H1 (cell line): Measurements from ENCODE around the gene EFHB. TPM values are rescaled to one million over a fixed set of nuclear protein-coding genes. Genes with fewer than 3 reads are reported as not detected.

Experiments
- ASH2L ChIP-seq: fragments of 200-600, 300-600 bp; sonication (generic); IDR thresholded peaks from one replicate; pipeline ENCODE4 v1.7.1; 2017; ENCODE audit warnings: low read length
- CBX5 ChIP-seq: fragments of 300-800, 300-1000 bp; sonication (generic); IDR thresholded peaks from 2 replicates; pipeline ENCODE4 v1.7.1; 2016; ENCODE audit warnings: antibody characterized with exemption, low read length, low read depth
- CHD2 ChIP-seq: IDR thresholded peaks from 2 replicates; pipeline ENCODE4 v1.6.1; 2012; ENCODE audit warnings: low read length, improper control_type of control experiment
- CTBP2 ChIP-seq: IDR thresholded peaks from 2 replicates; pipeline ENCODE4 v1.7.0; 2011; ENCODE audit warnings: borderline replicate concordance, mild to moderate bottlenecking, moderate library complexity, mixed read lengths, low read length; ENCODE audit not compliant: insufficient read depth, insufficient read length
- EP300 ChIP-seq, 2 experiments: IDR thresholded peaks; 1 replicate in 1 of 2; 2 replicates in 1 of 2; pipeline ENCODE4 v1.6.1; 2011 to 2012; ENCODE audit warnings: low read depth in 2 of 2, low read length in 2 of 2, mild to moderate bottlenecking in 2 of 2, borderline replicate concordance in 1 of 2, inconsistent platforms in 1 of 2, moderate library complexity in 1 of 2
- EZH2 ChIP-seq: fragments of 200-600 bp; sonication (generic); IDR thresholded peaks from 2 replicates; pipeline ENCODE4 v1.7.1; 2012; ENCODE audit warnings: low read depth, mild to moderate bottlenecking, moderate library complexity, low read length, inconsistent platforms; ENCODE audit not compliant: severe bottlenecking
- GTF2F1 ChIP-seq: IDR thresholded peaks from 2 replicates; pipeline ENCODE4 v1.6.1; 2012; ENCODE audit warnings: low read depth, low read length, improper control_type of control experiment, borderline replicate concordance
- HDAC2 ChIP-seq, 2 experiments: fragments of 300-600 bp in 1 of 2; sonication (generic) in 1 of 2; IDR thresholded peaks; 2 replicates each; pipeline ENCODE4 v1.6.1; 2011 to 2012; ENCODE audit warnings: low read depth in 2 of 2, low read length in 2 of 2, mild to moderate bottlenecking in 2 of 2, moderate library complexity in 2 of 2, borderline replicate concordance in 1 of 2, inconsistent platforms in 1 of 2
- JUN ChIP-seq: IDR thresholded peaks from 2 replicates; pipeline ENCODE4 v1.6.1; 2011; ENCODE audit warnings: low read depth, mild to moderate bottlenecking, improper control_type of control experiment, low read length
- KDM4A ChIP-seq: IDR thresholded peaks from one replicate; pipeline ENCODE4 v1.7.1; 2012; ENCODE audit warnings: low read depth, mild to moderate bottlenecking, moderate library complexity, low read length, inconsistent platforms; ENCODE audit not compliant: severe bottlenecking
- MAX ChIP-seq: IDR thresholded peaks from 2 replicates; pipeline ENCODE4 v1.6.1; 2012; ENCODE audit warnings: inconsistent platforms
- NANOG ChIP-seq: IDR thresholded peaks from 2 replicates; pipeline ENCODE4 v1.6.1; 2011; ENCODE audit warnings: low read length, low read depth, mild to moderate bottlenecking, inconsistent platforms; ENCODE audit not compliant: insufficient read depth, poor library complexity, severe bottlenecking
- NRF1 ChIP-seq: IDR thresholded peaks from 2 replicates; pipeline ENCODE4 v1.6.1; 2011; ENCODE audit warnings: mild to moderate bottlenecking, low read depth, low read length, improper control_type of control experiment
- POLR2AphosphoS5 ChIP-seq: IDR thresholded peaks from 2 replicates; pipeline ENCODE4 v1.6.1; 2011; ENCODE audit warnings: low read depth, low read length
- RNF2 ChIP-seq: fragments of 200-900, 300-1000 bp; sonication (generic); IDR thresholded peaks from 2 replicates; pipeline ENCODE4 v1.7.1; 2016; ENCODE audit warnings: borderline replicate concordance, low read depth, mild to moderate bottlenecking, antibody characterized with exemption, low read length; ENCODE audit not compliant: poor library complexity, severe bottlenecking; ENCODE audit errors: missing control alignments
- SIN3A ChIP-seq, 2 experiments: IDR thresholded peaks in 1 of 2; conservative IDR thresholded peaks in 1 of 2; 2 replicates each; pipeline ENCODE4 v1.6.1; 2011 to 2012; ENCODE audit warnings: low read length in 2 of 2, improper control_type of control experiment in 1 of 2, low read depth in 1 of 2, mild to moderate bottlenecking in 1 of 2
- SP4 ChIP-seq: IDR thresholded peaks from 2 replicates; pipeline ENCODE4 v1.6.1; 2012; ENCODE audit warnings: low read length, inconsistent platforms
- TAF7 ChIP-seq: optimal IDR thresholded peaks from 2 replicates; pipeline ENCODE3; 2011; ENCODE audit warnings: low read depth, mild to moderate bottlenecking, inconsistent platforms, low read length, moderate library complexity, borderline replicate concordance
- polyA plus RNA-seq, 7 experiments: library from polyadenylated mRNA; depleted of rRNA in 3 of 7; stranded (reverse) in 5 of 7; unstranded in 2 of 7; fragments of >200 nt in 5 of 7; fragments of 200-250 nt in 2 of 7; gene quantifications; 1 replicate in 5 of 7; 2 replicates in 1 of 7; 4 replicates in 1 of 7; pipeline versions ENCODE4 v1.2.1 to v1.2.3, GENCODE V29; 2011 to 2013; ENCODE audit warnings: missing spikeins in 2 of 7, mixed read lengths in 2 of 7
- total RNA-seq: library from RNA; stranded (reverse); fragmentation: NEBNext Ultra II Directional; extraction: Animal tissue kit (Norgen Biotek cat#: 25700); gene quantifications from 2 replicates; pipeline ENCODE4 v1.2.1, GENCODE V29; 2021
- TF ChIP-seq, protein P1 (sequence below): IDR thresholded peaks from 2 replicates; pipeline ENCODE4 v1.6.1; 2012; ENCODE audit warnings: inconsistent platforms
- TF ChIP-seq, protein P2 (sequence below): IDR thresholded peaks from 2 replicates; pipeline ENCODE4 v1.6.1; 2011; ENCODE audit warnings: low read depth, mild to moderate bottlenecking, low read length; ENCODE audit not compliant: insufficient read depth

The EFHB gene
- total and polyA plus RNA-seq, 2 of the 8 experiments (the other 6 are each of a cell fraction or from before 2014, with no cell fraction given) = 0.12 to 1.3 TPM

DNA sequence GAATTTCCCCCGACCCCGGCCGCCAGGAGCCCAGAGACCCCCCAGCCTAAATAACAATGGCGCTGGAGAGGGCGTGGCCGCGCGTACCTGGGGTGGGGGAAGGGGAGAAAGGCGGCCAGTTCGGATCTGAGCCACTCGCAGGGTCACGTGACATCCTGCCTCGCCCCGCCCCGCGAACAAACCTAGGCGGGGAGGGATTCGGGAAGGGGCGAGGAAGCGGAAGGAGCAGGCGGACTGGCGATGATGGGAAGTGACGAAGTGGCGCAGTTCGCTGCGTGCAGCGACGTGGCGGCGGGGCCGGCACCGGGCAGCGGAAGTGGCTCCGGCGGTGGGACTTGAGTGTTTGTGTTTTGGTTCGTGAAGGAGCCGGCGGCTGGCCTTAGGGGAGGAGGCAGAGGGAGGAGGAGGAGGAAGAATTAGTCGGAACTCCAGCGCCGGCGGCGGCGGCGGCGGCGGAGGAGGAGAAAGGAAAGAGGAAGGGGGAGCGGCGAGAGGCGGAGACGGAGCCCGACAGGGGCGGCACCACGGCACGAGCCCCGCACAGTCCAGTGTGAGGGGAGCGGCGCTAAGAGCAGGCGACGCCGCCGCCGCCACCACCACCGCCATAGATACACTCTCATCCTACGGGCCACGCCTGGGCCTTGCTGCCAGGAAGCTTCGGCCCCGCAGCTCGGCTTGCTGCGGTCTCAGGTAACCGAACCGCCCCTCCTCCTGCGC lies 13.0 kb upstream of the EFHB start, which contains the start of gene RAB5A (continued):
- TF ChIP-seq SIN3A (conservative IDR thresholded peaks at IDR 0.05 in 1 of 2, IDR thresholded peaks at IDR 0.05 in 1 of 2; ENCODE audit: low read depth in 1 of 2, low read length in 2 of 2) (no peak), MAX (peak; percentile 80), GTF2F1 (peak; percentile 89), RNF2 (no peak), KDM4A (no peak), POLR2AphosphoS5 (peak; percentile 93), EP300 (IDR thresholded peaks at IDR 0.05; ENCODE audit: borderline replicate concordance in 1 of 2, low read depth in 2 of 2, low read length in 2 of 2) (peak in 1 of 2 experiments; percentile 38; a peak in 2 of 3 replicates), SP4 (peak; percentile 63; the same call in 1 of the 2 replicates), ASH2L (peak; percentile 96), CBX5 (no peak), CHD2 (0 out of 2 replicates have a peak, but pooled peaks have one; percentile 47), HDAC2 (IDR thresholded peaks at IDR 0.05; ENCODE audit: borderline replicate concordance in 1 of 2, low read depth in 2 of 2, low read length in 2 of 2) (0 out of 4 replicates have a peak, but pooled peaks of 1 of the 2 experiments have one; percentile 62), NRF1 (no peak), EZH2 (no peak), NANOG (no peak), JUN (no peak), CTBP2 (no peak), TAF7 (peak; percentile 74)
- TF ChIP-seq, protein P1, sequence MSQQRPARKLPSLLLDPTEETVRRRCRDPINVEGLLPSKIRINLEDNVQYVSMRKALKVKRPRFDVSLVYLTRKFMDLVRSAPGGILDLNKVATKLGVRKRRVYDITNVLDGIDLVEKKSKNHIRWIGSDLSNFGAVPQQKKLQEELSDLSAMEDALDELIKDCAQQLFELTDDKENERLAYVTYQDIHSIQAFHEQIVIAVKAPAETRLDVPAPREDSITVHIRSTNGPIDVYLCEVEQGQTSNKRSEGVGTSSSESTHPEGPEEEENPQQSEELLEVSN = peak; percentile 67
- TF ChIP-seq, protein P2, sequence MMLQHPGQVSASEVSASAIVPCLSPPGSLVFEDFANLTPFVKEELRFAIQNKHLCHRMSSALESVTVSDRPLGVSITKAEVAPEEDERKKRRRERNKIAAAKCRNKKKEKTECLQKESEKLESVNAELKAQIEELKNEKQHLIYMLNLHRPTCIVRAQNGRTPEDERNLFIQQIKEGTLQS = 0 out of 2 replicates have a peak, but pooled peaks have one; percentile 66
